Stimulated activated CD8-positive, alpha-beta memory T cell treated with anti-CD3 and anti-CD28 coated beads, Interleukin-12 subunit alpha, Interleukin-12 subunit beta, amount 100 ng/mL, for 4 hours (primary cell): ENCODE results near the gene AGA.

Experiments
- DNase-seq: peaks from one replicate; pipeline ENCODE4 v3.0.0-alpha.2; 2020; ENCODE audit warnings: low read depth

The AGA gene

GRCh38 chr4:177385576-177386277 is 56.5 kb downstream of the AGA start:
- no peak for DNase-seq

GRCh38 chr4:177384856-177385397 is 57.3 kb downstream of the AGA start:
- no peak for DNase-seq

- DNase-seq = no peak
Measured at GRCh38 chr4:177381762-177382310, 60.4 kb downstream of the AGA start.
